Upper lobe of left lung (tissue), 6 donors: Measurements from ENCODE around the gene FKBP1A. TPM values are rescaled to one million over a fixed set of nuclear protein-coding genes. Genes with fewer than 3 reads are reported as not detected.
A peak's percentile ranks its signal among the peaks of the same experiment; 100 is the strongest.

Experiments
- ATAC-seq, 2 donors: fragments of 200-7000 bp; cut with Tn5 transposase; one replicate each; pipeline ENCODE4 v1.9.1; 2022; ENCODE audit warnings: mild to moderate bottlenecking in 2 of 2, moderate library complexity in 2 of 2; ENCODE audit not compliant: low FRiP score in 2 of 2
- DNase-seq, 2 donors: peaks; one replicate each; pipeline ENCODE4 v3.0.0-alpha.2; 2019 to 2020
- H3K27ac ChIP-seq, 4 donors: fragments of 200-600 bp; sonication (generic); one replicate each; pipeline ENCODE4 v1.5.1; 2016 to 2019
- H3K27me3 ChIP-seq, 4 donors: fragments of 200-600 bp; sonication (generic); one replicate each; pipeline ENCODE4 v1.5.1; 2017 to 2019
- H3K36me3 ChIP-seq, 4 donors: fragments of 200-600 bp; sonication (generic); one replicate each; pipeline ENCODE4 v1.5.1; 2016 to 2019
- H3K4me1 ChIP-seq, 4 donors: fragments of 200-600 bp; sonication (generic); one replicate each; pipeline ENCODE4 v1.5.1; 2018 to 2019
- H3K4me3 ChIP-seq, 4 donors: fragments of 200-600 bp; sonication (generic); one replicate each; pipeline ENCODE4 v1.5.1; 2017 to 2019; ENCODE audit warnings: mild to moderate bottlenecking in 2 of 4, moderate library complexity in 1 of 4
- H3K9me3 ChIP-seq, 4 donors: fragments of 200-600 bp; sonication (generic); one replicate each; pipeline ENCODE4 v1.5.1; 2018 to 2019
- EP300 ChIP-seq, 4 donors: sonication (generic); formaldehyde crosslinking; IDR thresholded peaks; one replicate each; pipeline ENCODE4 v1.5.1; 2017; ENCODE audit warnings: antibody characterized with exemption in 4 of 4, control low read depth in 2 of 4
- POLR2A ChIP-seq, 4 donors: fragments of 450-650 bp; IDR thresholded peaks; one replicate each; pipeline ENCODE4 v1.5.1; 2016 to 2017; ENCODE audit warnings: antibody characterized with exemption in 4 of 4, mild to moderate bottlenecking in 2 of 4
- POLR2AphosphoS5 ChIP-seq, 2 donors: sonication (generic); formaldehyde crosslinking; IDR thresholded peaks; one replicate each; pipeline ENCODE4 v1.5.1; 2017; ENCODE audit warnings: antibody characterized with exemption in 2 of 2
- WGBS, 2 donors: methylation state at CpG; one replicate each; pipeline ENCODE4 v1.1.5; 2017 to 2018; 5-methylcytosine and 5-hydroxymethylcytosine counted together
- total RNA-seq, 6 donors: library from RNA; depleted of rRNA in 4 of 6; stranded (reverse); fragments of >200 nt in 4 of 6; gene quantifications; one replicate each; pipeline versions ENCODE4 v1.1.0 to v1.2.1, GENCODE V29; 2016 to 2021
- TF ChIP-seq, protein P1 (sequence below), 6 experiments: fragments of 450-650 bp in 4 of 6; fragments of 200-600 bp in 2 of 6; sonication (generic) in 2 of 6; IDR thresholded peaks; one replicate each; pipeline ENCODE4 v1.5.1; 2016 to 2019; ENCODE audit warnings: antibody characterized with exemption in 6 of 6
- donor health status: DM: no; HTN: no; CAD: no; lungs with moderate emphysema.
- donor health status: DM: no; HTN: yes; CAD: no; lungs with severe emphysema.

Gene FKBP1A
- total RNA-seq, 6 donors from 2014 or later: 75.4 to 328 (median 160) TPM

DNA sequence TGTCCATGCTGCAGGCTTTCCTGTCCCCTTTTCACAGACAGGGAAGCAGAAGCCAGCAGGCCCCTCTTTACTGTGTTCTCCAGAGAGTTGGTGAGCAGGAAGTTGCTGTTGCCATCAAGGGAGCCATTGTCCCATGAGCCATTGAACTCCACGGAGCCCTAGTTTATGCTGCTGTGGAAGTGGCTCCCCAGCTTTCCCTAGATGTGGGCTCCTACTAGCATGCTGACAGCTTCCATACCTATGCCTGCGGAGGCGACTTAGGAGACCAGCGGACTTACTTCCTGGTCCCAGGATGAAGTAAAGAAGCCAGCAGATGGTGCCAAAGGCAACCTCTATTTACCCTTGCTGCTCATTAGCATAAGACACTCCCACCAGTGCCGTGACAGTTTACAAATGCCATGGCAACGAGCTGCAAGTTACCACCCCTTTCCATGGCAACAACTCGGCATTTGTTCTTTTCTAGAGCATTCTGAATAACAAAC lies 30.8 kb upstream of the FKBP1A start:
- Histone ChIP-seq H3K36me3 (no peaks in the 10 kb centered on the region), H3K4me1 (peaks cover 0 to 9% (median 0%) of the 10 kb centered on the region in 4 donors), H3K27ac (no peak overlapping the region), H3K4me3 (no peak overlapping the region), H3K27me3 (no peaks in the 10 kb centered on the region), H3K9me3 (peaks cover 0 to 7% (median 6%) of the 10 kb centered on the region in 4 donors)
- DNase-seq: peak in 1 of 2 donors; percentile 40
- TF ChIP-seq EP300 (IDR thresholded peaks at IDR 0.05) (no peak), POLR2A (IDR thresholded peaks at IDR 0.05) (no peak), POLR2AphosphoS5 (IDR thresholded peaks at IDR 0.05) (no peak)
- TF ChIP-seq, protein P1, sequence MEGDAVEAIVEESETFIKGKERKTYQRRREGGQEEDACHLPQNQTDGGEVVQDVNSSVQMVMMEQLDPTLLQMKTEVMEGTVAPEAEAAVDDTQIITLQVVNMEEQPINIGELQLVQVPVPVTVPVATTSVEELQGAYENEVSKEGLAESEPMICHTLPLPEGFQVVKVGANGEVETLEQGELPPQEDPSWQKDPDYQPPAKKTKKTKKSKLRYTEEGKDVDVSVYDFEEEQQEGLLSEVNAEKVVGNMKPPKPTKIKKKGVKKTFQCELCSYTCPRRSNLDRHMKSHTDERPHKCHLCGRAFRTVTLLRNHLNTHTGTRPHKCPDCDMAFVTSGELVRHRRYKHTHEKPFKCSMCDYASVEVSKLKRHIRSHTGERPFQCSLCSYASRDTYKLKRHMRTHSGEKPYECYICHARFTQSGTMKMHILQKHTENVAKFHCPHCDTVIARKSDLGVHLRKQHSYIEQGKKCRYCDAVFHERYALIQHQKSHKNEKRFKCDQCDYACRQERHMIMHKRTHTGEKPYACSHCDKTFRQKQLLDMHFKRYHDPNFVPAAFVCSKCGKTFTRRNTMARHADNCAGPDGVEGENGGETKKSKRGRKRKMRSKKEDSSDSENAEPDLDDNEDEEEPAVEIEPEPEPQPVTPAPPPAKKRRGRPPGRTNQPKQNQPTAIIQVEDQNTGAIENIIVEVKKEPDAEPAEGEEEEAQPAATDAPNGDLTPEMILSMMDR (IDR thresholded peaks at IDR 0.05): no peak
- no peak for ATAC-seq
- 53 to 64% methylated on average over 7 of the region's 7 CpGs for WGBS, 2 donors

DNA sequence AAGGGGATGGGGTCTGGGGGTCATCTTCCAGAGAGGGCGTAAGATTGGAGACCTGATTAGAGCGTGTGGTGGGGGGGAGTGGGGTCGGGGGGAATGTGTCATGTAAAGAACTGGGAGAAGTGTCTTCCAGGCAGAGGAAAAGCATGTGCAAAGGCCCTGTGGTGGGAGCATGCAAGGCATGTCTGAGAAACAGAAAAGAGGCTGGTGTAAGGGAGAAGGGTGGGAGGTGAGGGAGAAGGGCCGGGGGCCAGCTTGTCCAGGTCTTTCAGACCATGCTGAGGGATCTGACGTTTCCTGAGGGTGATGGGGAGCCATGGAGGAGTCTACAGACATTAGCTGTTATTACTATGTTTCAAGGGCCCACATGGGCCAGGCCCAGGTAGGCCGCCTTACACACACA lies 30.4 kb upstream of the FKBP1A start:
- ATAC-seq (no peak), DNase-seq (no peak)
- 85 to 86% methylated on average over 6 of the region's 6 CpGs for WGBS, 2 donors
- Histone ChIP-seq H3K27me3 (no peaks in the 10 kb centered on the region), H3K9me3 (peaks cover 0 to 7% (median 6%) of the 10 kb centered on the region in 4 donors), H3K4me1 (peaks cover 0 to 9% (median 0%) of the 10 kb centered on the region in 4 donors), H3K4me3 (no peak overlapping the region), H3K36me3 (no peaks in the 10 kb centered on the region), H3K27ac (no peak overlapping the region)
- TF ChIP-seq POLR2A (IDR thresholded peaks at IDR 0.05): no peak

DNA sequence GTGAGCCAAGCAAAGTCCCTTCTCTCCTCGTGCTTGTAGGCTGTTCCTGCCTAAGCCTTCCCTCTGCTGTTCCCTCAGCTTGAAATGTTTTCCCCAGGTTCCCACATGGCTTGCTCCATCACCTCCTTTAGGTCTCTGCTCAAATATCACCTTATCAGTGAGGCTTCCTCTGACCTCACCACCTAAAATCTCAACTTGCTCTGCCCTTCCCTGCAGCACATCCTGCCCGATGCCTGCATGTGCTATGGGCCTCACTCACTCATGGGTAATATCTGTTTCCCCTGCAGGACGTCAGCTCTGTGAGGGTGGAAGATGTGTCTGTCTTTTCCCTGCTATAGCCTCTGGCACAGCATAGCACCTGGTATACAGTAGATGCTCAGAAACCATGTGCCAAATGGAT lies 29.9 kb upstream of the FKBP1A start:
- no peaks in the 10 kb centered on the region for H3K36me3 ChIP-seq
- 39 to 41% methylated on average over 3 of the region's 3 CpGs for WGBS, 2 donors
- TF ChIP-seq POLR2AphosphoS5 (IDR thresholded peaks at IDR 0.05): no peak
- no peak for TF ChIP-seq EP300 (IDR thresholded peaks at IDR 0.05)
- TF ChIP-seq, protein P1 (IDR thresholded peaks at IDR 0.05): no peak
- TF ChIP-seq POLR2A (IDR thresholded peaks at IDR 0.05): no peak
- H3K27ac ChIP-seq: no peak overlapping the region
- DNase-seq: no peak
- H3K4me3 ChIP-seq: no peak overlapping the region
- no peak for ATAC-seq
- H3K27me3 ChIP-seq: no peaks in the 10 kb centered on the region
- peaks cover 0 to 7% (median 6%) of the 10 kb centered on the region in 4 donors for H3K9me3 ChIP-seq
- H3K4me1 ChIP-seq: peaks cover 0 to 5% (median 0%) of the 10 kb centered on the region in 4 donors

DNA sequence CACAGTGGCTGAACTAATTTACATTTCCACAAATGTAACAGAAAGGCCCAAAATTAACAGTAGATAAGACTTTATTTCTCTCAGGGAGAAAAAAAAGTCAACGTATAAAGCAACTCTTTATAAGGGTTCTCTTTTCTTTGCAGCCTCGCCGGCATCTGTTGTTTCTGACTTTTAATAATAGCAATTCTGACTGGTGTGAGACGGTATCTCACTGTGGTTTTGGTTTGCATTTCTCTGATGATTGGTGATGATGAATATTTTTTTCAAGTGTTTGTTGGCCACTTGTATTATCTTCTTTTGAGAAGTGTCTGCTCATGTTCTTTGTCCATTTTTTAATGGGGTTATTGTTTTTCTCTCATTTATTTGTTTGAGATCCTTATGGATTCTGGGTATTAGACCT lies 27.2 kb upstream of the FKBP1A start:
- TF ChIP-seq EP300 (IDR thresholded peaks at IDR 0.05): no peak
- TF ChIP-seq, protein P1 (IDR thresholded peaks at IDR 0.05): no peak
- TF ChIP-seq POLR2A (IDR thresholded peaks at IDR 0.05): no peak
- TF ChIP-seq POLR2AphosphoS5 (IDR thresholded peaks at IDR 0.05): no peak
- DNase-seq (no peak), ATAC-seq (no peak)
- no peaks in the 10 kb centered on the region for H3K4me1 ChIP-seq
- H3K4me3 ChIP-seq: no peak overlapping the region
- WGBS, 2 donors: 95 to 96% methylated on average over 4 of the region's 4 CpGs
- peaks cover 0 to 7% (median 6%) of the 10 kb centered on the region in 4 donors for H3K9me3 ChIP-seq
- no peak overlapping the region for H3K27ac ChIP-seq
- H3K36me3 ChIP-seq: no peaks in the 10 kb centered on the region
- H3K27me3 ChIP-seq: no peaks in the 10 kb centered on the region

GRCh38 chr20:1418350-1418749 lies 25.5 kb upstream of the FKBP1A start:
- Histone ChIP-seq H3K36me3 (no peaks in the 10 kb centered on the region), H3K4me3 (no peak overlapping the region), H3K4me1 (no peaks in the 10 kb centered on the region), H3K27ac (no peak overlapping the region), H3K9me3 (peaks cover 0 to 7% (median 6%) of the 10 kb centered on the region in 4 donors), H3K27me3 (no peaks in the 10 kb centered on the region)
- ATAC-seq (no peak), DNase-seq (no peak)
- TF ChIP-seq, protein P1 (IDR thresholded peaks at IDR 0.05): no peak
- TF ChIP-seq EP300 (IDR thresholded peaks at IDR 0.05): no peak
- no peak for TF ChIP-seq POLR2AphosphoS5 (IDR thresholded peaks at IDR 0.05)
- TF ChIP-seq POLR2A (IDR thresholded peaks at IDR 0.05): no peak
- WGBS, 2 donors: 67 to 81% methylated on average over 2 to 3 of the region's 3 CpGs
